Activated CD4-positive, CD25-positive, alpha-beta regulatory T cell treated with anti-CD3 and anti-CD28 coated beads, Interleukin-2, amount 50 U/mL, for 72 hours (primary cell): ENCODE results near the gene NLGN1.
"Not testable (repeated sequence)": the region's sequence is repeated elsewhere in the genome, so short reads cannot be mapped to it uniquely, and the experiment has no call there.

ENCODE experiments used
- DNase-seq: peaks from one replicate; pipeline ENCODE4 v3.0.0; 2021

Gene NLGN1

DNA sequence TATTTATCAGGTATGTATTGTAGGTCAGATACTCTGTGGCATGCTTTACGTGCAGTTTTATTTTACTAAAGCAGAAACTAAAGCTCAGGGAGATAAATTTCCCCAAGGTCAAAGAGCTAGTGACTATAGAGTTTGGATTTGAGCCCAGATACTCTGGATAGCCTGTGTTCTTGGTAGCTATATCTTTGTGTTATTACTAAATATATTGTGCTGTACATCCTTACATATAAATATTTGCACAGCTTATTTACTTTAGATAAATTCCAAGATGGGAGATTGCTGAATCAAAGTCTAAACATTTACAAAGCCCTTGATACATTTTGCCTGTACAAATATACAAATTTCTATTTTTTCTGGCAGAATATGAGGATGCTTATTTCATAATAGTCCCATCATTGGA, 800.7 kb downstream of the NLGN1 start:
- DNase-seq: no peak

DNA sequence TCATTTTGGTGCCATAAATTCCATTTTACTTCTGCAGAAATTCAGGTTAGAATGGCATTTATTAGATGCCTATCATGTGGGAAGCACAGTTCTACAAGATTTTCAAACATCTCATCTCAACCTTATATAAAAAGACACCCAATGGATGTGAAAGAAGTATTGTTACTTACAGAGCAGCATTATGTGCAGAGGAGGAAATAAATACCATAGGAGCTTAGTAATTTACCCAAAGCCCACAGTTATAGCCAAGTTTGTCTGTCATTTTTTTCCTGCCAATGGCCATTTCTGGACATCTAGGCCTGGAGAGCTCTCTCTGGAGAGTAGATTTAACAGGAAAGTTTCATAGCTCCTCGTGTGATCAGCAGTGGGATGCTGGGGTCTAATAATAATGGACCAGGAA, 802.2 kb downstream of the NLGN1 start:
- no peak for DNase-seq

DNA sequence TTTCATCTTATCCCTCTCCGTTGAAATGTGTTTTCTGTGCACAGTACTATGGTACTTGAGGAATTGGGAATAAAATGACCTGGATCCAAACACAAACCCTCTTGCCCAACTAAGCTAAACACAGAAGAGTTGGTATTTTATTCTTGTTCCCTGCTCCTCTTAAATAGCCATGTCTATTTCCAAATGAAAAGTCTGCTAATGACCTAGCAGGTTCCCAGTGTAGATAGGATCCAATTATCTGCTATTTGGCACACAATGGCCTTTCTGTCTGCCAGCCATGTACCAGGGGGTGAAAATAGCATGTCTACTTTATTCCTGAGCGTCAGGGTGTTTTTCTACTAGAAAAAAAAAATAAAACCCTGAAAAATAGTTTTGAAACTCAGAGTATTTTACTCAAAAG, 804.6 kb downstream of the NLGN1 start:
- no peak for DNase-seq

DNA sequence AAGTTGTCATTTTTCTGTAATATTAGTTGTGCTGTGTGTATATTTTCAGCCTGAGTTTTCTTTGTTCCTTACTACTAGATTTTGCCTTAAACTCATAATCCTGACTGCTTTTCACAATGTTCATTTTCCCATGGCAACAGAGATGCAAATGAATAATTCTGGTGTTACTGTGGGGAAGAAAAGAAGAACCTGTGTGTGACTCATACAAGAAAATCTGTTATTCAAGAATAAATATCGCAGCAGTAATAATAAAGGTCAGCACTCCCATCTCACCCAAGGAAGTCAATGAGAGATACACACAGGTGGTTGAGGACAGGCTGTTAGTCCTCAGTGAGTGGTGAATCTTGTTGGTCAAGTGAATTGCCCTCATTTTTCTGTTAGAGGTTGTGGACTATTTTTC, 805.0 kb downstream of the NLGN1 start:
- no peak for DNase-seq

DNA sequence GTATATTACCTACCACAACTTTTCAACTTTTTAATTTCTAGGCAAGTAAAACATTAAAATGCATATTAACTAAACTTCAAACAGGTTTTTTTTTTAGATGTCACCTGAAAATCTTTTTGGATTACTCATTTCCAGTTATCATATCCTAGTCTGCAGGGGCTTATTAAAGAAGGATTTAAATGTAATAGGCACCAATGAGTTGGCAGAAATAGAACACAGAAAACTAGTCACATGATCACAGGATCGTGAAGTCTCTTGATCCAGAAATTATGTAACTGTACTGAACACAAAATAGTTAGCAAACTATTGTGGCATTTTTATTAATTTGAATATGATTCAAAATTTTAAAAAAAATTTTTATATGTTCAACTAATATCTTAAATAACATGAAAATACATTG, 807.2 kb downstream of the NLGN1 start:
- no peak for DNase-seq

DNA sequence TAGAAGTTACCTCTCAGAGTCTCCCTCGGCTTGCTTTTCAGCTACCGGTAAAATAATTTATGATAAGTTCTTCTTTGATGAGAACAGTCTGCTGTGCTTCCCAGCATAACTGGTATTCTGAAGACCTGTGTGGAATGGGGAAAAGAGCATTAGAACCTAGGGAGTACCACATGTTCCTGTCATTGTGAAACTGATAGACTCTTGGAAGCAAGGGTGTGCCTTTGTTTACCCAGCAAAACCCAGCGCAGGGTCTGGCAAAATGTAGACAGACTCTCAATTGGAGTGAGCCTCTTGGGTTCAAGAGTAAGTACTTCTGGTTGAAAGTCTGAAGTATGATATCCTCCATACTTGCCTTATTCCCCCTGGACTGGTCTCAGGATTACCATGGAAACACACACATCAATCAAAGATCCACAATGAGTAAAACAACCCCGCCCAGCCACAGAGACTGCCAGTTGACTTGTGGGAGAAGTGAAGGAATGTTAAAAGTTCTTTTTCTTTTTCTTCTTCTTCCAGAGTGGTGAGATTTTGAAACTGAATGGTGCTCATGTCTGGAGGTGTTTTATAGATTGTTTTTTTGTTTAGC, 809.2 kb downstream of the NLGN1 start:
- DNase-seq: no peak

DNA sequence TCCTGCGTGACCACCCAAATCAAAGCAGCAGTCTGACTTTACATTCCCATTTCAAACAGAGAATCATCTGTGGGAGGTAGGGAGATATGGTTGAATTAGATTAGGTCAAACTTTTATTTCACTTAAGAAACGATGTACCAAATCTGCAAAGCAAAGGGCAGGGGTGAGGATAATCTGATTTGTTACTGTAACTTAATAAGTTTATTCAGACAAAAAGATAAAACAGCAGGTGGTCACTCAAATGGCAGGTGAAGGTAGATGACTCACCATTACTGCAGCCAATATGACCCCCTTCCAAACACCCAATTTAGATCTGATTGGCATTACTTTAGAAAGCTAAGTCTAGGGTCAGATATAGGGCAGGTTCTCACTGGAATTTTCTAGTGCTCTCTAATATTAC, 810.6 kb downstream of the NLGN1 start:
- no peak for DNase-seq

DNA sequence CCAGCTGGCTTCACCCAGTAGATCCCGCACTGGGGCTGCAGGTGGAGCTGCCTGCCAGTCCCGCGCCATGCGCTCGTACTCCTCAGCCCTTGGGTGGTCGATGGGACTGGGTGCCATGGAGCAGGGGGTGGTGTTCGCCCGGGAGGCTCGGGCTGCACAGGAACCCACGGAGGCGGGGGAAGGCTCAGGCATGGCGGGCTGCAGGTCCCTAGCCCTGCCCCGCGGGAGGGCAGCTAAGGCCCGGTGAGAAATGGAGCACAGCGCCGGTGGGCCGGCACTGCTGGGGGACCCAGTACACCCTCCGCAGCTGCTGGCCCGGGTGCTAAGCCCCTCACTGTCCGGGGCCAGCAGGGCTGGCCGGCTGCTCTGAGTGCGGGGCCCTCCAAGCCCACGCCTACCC, 814.4 kb downstream of the NLGN1 start:
- not testable (repeated sequence) for DNase-seq

DNA sequence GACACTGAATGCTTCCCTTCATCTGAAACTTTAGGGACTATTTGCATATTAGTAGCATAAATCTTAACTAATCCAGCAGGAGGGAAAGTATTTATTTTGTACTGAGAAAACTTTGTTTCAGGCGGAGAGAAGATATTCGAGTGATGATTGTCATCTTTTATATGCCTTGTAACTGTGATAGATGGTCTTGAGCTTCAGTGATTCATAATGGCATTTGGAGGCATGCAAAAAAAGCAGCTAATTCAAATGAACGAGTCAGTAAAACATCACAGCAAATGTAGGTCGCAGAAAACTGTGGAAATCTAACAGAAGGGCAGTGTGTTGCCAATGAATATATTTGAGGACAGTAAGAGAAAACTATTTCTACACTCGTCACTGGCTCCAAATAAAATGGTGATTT, 817.9 kb downstream of the NLGN1 start:
- DNase-seq: no peak

DNA sequence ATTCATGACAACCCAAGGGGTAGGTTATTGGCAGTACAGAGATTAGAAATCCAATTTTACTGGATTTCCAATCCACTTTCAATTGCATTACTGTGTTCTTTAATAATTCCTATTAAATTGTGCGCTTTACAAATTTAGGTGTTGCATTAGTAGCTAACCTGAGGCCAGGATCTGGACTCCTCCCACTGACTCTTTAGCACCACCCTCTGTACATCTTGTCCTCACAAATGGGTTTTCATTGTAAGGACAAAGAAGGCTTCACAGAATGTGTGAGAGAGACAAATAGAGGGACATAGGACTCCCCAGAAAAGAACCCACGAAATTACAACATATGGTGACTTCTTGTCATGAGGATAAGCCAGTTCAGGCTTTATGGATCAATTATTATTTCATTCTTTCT, 818.5 kb downstream of the NLGN1 start:
- DNase-seq: no peak

DNA sequence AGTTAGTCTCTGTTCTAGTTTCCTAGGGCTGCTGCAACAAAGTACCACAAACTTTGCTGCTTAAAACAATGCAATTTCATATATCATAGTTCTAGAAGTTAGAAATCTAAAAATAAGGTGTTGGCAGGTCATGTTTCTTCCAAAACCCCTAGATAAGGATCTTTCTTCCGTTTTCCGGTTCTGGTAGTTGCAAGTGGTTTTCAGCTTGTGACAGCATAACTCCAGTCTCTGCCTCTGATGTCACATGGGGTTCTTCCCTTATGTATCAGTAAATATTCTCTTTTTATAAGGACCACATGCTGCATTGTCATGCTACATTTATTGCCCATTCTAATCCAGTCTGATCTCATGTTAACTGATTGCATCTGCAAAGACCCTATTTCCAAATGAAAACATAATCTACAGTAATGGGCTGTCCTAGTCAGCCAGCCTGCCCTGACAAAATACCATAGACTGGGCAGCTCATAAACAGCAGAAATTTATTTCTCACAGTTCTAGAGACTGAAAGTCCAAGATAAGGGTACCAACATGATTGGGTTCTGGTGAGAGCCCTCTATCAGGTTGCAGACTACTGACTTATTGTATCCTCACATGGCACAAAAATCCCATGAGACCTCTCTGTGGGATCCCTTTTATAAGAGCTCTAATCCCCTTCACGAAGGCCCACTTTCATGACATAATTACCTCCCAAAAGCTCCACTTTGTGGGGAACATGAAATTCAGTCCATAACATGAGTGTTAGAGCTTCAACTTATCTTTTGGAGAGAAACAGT, 819.6 kb downstream of the NLGN1 start:
- no peak for DNase-seq

DNA sequence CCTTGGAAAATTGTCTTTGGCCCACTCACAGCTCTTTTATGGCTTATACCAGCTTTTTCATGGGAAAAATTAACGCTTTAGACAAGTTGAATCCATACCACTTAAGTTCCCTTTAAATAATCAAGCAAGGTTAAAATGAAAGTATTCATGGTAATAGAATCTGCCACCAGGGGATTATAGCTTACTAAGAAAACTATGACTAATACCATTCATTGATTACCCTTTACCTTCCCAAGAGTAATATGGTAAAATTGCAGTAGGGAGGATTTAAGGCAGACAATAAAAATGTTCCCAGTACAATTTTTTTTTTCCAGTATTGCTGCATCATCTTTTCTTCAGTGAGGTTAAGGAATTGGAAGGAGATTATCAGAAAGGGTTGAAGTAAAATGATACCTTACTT, 820.5 kb downstream of the NLGN1 start:
- no peak for DNase-seq

DNA sequence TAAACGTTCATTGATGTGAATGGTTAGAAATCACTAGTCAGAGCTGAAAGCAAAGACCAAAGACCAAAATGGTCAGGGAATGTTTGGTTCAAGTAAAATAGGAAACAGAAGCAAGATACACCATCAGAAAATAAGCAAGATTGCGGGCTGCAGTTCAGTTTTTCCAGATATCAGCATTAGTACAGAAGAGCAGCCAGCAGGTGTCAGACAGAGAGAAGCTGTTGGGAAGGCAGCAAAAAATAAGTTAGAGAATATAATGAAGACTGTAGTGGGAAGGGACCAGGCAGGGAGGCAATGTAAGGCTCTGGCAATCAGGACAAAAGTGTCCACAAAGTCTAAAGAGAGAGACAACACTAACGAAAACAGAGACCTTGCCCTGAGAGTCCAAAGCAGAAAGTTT, 822.2 kb downstream of the NLGN1 start:
- no peak for DNase-seq

DNA sequence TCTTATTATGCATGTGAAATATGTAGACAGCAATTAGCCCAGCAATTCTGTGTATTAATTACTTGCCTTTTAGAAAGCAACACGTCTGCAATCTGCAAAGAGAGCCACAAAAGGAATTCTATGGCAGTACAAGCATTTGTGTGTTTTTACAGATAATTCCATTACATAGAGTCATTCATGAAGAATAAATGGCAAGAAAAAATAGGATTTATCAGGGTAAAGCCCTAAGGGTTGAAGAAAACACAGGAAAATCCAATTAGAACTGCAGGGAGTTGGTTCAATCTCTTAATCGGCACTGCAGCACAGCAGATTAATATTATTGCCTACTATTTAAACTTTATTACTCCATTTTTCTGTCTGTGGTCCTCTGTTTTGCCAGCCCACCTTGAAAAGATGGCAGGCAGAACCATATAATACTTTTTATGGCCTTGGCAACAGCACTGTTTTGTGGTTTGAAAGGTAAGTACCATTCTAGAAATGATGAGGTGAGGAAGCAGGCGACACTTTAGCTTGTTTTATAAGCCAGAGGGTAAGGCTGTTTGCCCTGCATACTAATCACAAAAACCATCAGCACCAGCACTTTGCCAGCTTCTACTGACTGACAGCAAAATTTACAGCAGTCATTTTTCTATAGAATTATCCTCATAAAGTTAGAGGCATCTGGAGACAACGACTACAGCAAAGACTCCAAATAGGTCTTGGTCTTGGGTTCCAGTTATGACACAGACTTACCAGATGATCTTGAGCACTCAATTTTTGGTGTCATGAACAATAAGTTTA, 823.4 kb downstream of the NLGN1 start:
- no peak for DNase-seq

DNA sequence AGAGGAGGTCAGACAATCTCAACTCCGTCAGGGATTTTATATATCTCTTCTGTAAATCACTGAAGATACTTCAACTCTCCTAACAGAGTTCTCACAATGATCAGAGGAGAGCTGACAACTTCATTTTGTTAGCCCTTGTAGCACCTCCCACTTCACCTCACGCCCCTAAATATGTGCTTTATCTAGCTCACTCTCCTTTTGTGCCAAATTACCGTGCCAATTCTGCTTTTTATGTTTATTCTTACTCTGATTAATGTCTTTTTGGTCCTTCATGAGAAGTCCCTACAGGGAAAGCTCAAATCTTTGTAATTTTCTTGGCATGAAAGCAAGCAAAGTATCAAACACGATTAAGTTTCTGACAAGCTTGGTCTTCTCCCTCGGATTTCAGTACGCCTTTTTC, 825.5 kb downstream of the NLGN1 start:
- DNase-seq: no peak

DNA sequence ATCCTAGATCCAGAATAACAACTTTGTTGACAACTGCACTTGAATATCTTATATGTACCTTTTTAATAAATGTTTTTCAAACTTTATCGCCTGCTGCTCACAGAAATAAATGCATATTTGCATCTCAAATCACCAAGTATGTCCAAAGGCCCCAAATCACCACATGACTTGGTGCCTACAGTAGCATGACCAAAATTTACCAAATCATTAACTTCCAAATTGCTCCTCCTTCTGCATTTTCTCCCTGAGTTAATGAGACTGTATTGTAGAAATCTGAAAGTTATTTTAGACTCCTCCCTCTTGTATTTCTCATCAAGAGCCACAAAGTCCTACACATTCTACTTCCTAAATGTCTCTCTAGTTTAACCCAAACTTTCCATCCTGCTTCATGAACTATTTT, 826.1 kb downstream of the NLGN1 start:
- no peak for DNase-seq

DNA sequence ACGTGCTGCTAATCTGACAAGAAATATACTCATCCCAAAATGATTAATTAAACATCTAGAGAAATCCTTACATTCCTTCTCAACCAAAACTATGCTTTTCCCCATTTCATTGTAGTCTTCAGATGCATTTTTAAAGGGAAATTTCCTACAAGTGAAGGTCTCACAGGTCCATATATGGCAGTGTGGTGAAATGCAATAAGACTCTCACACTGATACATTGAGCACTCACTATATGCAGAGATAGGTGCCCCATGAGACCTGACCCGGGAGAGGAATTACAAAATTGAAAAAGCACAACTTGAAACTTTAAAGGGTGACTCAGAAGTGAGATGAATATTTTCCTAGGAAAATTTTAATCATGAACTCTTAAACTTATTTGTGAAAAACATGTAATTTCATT, 832.4 kb downstream of the NLGN1 start:
- DNase-seq: no peak

DNA sequence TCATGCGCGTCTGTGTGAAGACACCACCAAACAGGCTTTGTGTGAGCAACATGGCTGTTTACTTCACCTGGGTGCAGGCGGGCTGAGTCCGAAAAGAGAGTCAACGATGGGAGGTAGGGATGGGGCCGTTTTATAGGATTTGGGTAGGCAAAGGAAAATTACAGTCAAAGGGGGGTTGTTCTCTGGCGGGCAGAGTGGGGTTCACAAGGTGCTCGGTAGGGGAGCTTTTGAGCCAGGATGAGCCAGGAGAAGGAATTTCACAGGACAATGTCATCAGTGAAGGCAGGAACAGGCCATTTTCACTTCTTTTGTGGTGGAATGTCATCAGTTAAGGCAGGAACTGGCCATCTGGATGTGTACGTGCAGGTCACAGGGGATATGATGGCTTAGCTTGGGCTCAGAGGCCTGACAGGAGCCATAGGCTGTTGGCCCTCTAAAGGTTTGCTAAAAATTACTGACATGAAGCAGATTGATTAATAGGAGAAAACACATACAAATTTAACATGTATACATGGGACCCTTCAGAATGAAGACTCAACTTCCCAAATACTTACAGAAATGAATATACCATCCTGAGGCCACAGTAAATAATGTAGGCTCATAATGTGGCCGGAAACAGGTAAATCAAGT, 834.6 kb downstream of the NLGN1 start:
- not testable (repeated sequence) for DNase-seq

DNA sequence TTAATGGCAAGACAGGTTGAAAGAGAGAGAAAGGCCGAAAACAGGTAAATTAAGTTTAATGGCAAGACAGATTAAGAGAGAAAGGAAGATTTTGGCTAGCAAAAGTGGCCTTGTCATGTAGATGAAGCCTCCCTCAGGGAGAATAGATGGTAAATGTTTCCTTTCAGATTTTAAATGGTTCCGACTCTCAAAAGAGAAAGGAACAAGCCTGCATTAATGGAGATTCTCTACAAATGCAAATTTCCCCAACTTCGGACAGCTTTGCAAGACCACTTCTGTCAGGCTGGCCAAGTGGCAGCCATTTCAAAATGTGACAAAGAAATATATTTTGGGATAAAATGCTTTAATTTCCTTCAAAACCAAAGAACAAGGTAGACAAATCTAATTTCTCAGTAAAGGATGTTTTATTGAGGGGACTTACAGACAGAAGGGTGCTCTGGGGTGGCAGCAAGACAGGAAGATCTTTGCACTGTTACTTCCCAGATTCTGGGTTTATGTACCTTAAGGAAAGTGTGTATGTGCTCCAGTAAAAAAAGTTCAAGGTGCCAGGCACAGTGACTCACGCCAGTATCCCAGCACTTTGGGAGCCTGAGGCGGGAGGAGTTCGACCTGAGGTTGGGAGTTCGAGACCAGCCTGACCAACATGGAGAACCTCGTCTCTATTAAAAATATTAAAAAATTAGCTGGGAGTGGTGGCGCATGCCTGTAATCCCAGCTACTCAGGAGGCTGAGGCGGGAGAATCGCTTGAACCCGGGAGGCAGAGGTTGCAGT, 835.3 kb downstream of the NLGN1 start:
- DNase-seq: no peak

DNA sequence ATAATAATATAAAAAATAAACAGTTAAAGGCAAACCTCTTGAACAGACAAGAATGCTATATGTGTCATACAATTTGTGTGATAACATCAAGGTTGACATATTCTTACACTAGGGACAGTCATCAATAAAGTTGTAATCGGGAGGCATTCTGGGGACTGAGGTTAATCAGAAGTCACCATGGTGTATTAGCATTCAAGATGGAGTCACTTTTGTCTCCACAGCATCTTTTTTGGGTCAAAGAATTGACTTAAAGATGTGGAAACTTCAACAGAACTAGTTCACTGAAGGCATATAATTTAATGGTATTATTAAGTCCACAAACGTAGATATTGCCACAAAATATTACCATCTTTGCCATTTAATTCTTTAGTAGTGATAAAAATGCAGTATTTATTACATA, 836.0 kb downstream of the NLGN1 start:
- no peak for DNase-seq

DNA sequence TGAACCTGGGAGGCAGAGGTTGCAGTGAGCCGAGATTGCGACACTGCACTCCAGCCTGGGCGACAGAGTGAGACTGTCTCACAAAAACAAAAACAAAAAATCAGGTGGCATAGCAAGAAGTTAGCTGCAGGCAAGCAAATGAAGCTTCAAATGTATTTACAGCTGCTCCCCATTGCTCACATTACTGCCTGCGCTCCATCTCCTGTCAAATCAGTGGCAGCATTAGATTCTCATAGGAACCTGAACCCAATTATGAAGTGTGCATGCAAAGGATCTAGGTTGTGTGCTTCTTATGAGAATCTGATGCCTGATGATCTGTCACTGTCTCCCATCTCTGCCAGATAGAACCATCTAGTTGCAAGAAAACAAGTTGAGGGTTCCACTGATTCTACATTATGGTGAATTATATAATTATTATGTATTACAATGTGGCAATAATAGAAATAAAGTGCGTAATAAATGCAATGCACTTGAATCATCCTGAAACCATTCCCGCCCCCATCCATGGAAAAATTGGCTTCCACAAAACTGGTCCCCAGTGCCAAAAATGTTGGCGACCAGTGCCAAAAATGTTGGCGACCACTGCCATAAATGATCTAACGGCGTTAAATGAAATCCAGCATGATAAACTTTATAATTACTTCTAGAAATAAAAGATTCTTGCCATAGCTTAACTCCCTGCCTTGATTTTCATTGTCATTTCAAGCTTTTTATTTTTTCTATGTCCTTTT, 844.9 kb downstream of the NLGN1 start:
- DNase-seq: no peak

DNA sequence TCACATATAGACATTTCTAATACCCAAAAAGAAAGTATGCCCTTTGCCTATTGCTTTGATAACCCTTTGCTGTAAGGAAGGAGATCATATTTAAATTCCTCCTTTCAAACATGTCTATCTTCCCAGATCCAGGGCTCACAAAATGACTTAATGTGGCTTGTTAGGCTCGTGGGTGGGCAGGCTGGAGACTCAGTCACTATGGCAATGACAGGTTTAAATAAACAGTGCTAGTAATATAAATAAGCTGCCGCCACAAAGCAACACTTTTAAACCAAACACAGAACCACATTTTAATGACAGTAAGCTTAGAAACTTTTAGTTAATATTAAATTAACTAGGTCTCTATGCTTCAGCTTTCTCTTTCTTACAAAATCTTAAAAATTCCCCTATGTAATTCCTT, 845.6 kb downstream of the NLGN1 start:
- DNase-seq: no peak
